ENCODE measurements around the gene PPP1R17. TPM values are rescaled to one million over a fixed set of nuclear protein-coding genes. Genes with fewer than 3 reads are reported as not detected.
A peak's percentile ranks its signal among the peaks of the same experiment; 100 is the strongest.

The PPP1R17 gene
- total RNA-seq, 6 donors from 2014 or later: not detected

- 52 to 61% methylated on average over 3 of the region's 3 CpGs for WGBS, 2 donors
- no peak for TF ChIP-seq EP300 (IDR thresholded peaks at IDR 0.05)
- TF ChIP-seq POLR2AphosphoS5 (IDR thresholded peaks at IDR 0.05): no peak
- TF ChIP-seq, protein P1, sequence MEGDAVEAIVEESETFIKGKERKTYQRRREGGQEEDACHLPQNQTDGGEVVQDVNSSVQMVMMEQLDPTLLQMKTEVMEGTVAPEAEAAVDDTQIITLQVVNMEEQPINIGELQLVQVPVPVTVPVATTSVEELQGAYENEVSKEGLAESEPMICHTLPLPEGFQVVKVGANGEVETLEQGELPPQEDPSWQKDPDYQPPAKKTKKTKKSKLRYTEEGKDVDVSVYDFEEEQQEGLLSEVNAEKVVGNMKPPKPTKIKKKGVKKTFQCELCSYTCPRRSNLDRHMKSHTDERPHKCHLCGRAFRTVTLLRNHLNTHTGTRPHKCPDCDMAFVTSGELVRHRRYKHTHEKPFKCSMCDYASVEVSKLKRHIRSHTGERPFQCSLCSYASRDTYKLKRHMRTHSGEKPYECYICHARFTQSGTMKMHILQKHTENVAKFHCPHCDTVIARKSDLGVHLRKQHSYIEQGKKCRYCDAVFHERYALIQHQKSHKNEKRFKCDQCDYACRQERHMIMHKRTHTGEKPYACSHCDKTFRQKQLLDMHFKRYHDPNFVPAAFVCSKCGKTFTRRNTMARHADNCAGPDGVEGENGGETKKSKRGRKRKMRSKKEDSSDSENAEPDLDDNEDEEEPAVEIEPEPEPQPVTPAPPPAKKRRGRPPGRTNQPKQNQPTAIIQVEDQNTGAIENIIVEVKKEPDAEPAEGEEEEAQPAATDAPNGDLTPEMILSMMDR (IDR thresholded peaks at IDR 0.05): no peak
- no peak for TF ChIP-seq POLR2A (IDR thresholded peaks at IDR 0.05)
- ATAC-seq (ENCODE audit: low FRiP score in 2 of 2): no peak
These were observed 42.3 kb downstream of the PPP1R17 start for GRCh38 chr7:31729195-31729804.

GRCh38 chr7:31734456-31734855, 47.4 kb downstream of the PPP1R17 start:
- no peaks in the 10 kb centered on the region for H3K9me3 ChIP-seq
- no peaks in the 10 kb centered on the region for H3K4me1 ChIP-seq
- H3K27ac ChIP-seq: no peak overlapping the region
- no peak overlapping the region for H3K4me3 ChIP-seq
- DNase-seq (no peak), ATAC-seq (ENCODE audit: low FRiP score in 2 of 2) (no peak)
- TF ChIP-seq EP300 (IDR thresholded peaks at IDR 0.05): no peak
- no peak for TF ChIP-seq POLR2A (IDR thresholded peaks at IDR 0.05)
- TF ChIP-seq, protein P1 (IDR thresholded peaks at IDR 0.05): no peak
- no peaks in the 10 kb centered on the region for H3K36me3 ChIP-seq
- WGBS, 2 donors: 63 to 69% methylated on average over 5 of the region's 5 CpGs
- no peaks in the 10 kb centered on the region for H3K27me3 ChIP-seq

More at GRCh38 chr7:31729195-31729804, 42.3 kb downstream of the PPP1R17 start:
- H3K27ac ChIP-seq: no peak overlapping the region
- H3K4me3 ChIP-seq: no peak overlapping the region
- no peaks in the 10 kb centered on the region for H3K4me1 ChIP-seq
- H3K36me3 ChIP-seq: no peaks in the 10 kb centered on the region
- no peaks in the 10 kb centered on the region for H3K9me3 ChIP-seq
- H3K27me3 ChIP-seq: no peaks in the 10 kb centered on the region
- DNase-seq: no peak

DNA sequence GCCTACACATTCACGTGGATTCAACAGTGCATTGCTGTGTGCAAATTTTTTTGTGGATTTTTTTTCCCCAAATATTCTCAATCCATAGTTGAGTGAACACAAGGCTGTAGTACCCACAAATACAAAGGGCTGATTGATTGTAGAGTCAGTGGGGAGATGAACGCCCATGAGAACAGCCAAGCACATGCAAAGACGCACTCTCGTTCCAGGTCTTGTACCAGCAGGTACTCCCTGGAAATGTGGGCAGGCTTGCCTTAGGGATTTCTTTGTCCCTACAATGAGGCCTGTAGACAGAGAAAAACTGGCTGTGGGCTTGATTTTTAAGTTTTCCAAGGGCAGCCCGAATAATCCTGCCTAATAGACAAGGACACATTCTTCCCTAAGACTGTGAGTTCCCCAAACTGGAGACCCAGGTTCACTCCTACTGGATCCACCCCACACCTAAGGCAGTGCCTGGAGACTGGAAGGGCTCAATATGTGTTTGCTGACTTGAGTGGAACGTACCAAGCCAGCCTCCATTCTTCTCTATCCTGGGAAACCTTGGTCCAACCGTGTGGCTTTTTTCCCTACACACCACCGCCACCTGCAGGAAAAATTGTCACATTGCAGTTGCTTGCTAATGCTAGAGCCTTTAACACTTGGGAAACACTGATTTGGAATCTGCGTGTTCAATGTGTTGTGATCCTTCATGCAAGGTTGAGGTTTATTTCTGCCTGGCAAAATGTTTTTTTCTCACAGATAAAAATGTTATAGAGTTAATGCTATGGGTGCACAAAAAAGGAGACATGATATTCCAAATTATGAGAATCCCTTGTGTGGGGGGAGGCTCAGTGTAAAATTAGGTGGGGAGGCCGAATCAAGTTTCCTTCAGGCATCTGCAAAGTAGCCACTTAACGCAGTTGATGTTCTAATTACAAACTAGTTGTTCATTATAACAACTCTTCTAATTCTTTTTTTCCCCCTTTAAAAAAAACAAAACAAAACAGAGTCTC, 49.3 kb downstream of the PPP1R17 start:
- no peaks in the 10 kb centered on the region for H3K36me3 ChIP-seq
- no peak overlapping the region for H3K27ac ChIP-seq
- no peak for TF ChIP-seq POLR2A (IDR thresholded peaks at IDR 0.05)
- TF ChIP-seq, protein P1 (IDR thresholded peaks at IDR 0.05): peak; percentile 64 to 92 (median 80)
- H3K27me3 ChIP-seq: no peaks in the 10 kb centered on the region
- DNase-seq: peak in 1 of 2 donors; percentile 49
- WGBS, 2 donors: 51 to 52% methylated on average over 11 of the region's 11 CpGs
- peak in 1 of 2 donors; percentile 88 for ATAC-seq (ENCODE audit: low FRiP score in 2 of 2)
- no peak overlapping the region for H3K4me3 ChIP-seq
- no peaks in the 10 kb centered on the region for H3K4me1 ChIP-seq
- no peaks in the 10 kb centered on the region for H3K9me3 ChIP-seq

GRCh38 chr7:31741852-31742251, 54.8 kb downstream of the PPP1R17 start:
- ATAC-seq (ENCODE audit: low FRiP score in 2 of 2) (no peak), DNase-seq (no peak)
- Histone ChIP-seq H3K27ac (no peak overlapping the region), H3K4me1 (no peaks in the 10 kb centered on the region), H3K27me3 (no peaks in the 10 kb centered on the region), H3K36me3 (no peaks in the 10 kb centered on the region), H3K9me3 (no peaks in the 10 kb centered on the region), H3K4me3 (no peak overlapping the region)
- 75% methylated on average over 4 of the region's 4 CpGs for WGBS, 2 donors
- no peak for TF ChIP-seq POLR2A (IDR thresholded peaks at IDR 0.05)
- no peak for TF ChIP-seq POLR2AphosphoS5 (IDR thresholded peaks at IDR 0.05)
- no peak for TF ChIP-seq EP300 (IDR thresholded peaks at IDR 0.05)
- TF ChIP-seq, protein P1 (IDR thresholded peaks at IDR 0.05): no peak

Measured in upper lobe of left lung (tissue), 6 donors.